GM15510 (cell line): ENCODE data around the gene FAM234A.

Source experiments
- POLR2A ChIP-seq: IDR thresholded peaks from 3 replicates; pipeline ENCODE4 v1.6.1; 2011; ENCODE audit warnings: borderline replicate concordance; ENCODE audit not compliant: insufficient read length; ENCODE audit errors: extremely low read depth

FAM234A gene

DNA sequence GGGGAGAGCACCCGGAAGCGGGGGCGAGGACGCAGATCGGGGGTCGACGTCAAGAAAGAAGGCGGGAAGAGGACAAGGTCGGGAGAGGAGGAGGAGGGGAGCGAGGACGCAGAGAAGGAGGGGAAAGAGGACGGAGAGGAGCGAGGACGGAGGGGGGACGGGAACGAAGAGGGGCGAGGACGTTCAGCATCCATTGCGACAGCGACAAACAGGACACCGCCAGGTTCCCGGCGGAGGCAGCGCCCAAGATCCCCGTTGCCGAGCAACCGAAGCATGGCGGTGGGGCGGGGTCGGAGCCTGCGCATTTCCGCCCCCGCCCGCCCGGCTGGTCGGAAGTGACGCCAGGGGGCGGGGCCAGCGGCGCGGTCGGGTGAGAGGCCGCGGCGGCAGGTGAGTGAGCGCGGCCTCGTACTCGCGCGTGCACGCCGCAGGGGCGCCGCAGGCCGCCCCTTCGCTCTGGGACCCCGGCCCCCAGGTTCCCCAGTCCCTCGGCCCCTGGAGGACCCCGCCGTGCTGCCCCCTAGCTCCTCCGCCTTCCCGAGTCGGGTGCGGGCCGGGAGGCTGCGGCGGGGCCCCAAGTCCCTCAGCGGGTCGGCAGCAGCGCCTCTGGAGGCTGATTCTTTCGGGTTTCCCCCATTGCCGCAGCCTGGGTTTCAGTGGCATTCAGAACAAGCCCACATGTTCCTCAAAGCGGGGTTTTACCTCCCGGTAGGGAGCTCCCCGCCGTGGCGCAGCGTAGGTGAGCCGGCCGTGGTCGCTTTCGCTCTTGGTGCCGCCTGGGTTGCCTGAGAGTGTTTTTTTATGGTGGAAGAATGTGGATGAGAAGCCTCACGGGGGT, at the start of gene FAM234A:
FAM234A (plus strand) TSS at position 354 of the 838 bp plus-strand sequence. CDS start 19,593 bp downstream, outside the sequence.
- TF ChIP-seq POLR2A, result peak; percentile 97

DNA sequence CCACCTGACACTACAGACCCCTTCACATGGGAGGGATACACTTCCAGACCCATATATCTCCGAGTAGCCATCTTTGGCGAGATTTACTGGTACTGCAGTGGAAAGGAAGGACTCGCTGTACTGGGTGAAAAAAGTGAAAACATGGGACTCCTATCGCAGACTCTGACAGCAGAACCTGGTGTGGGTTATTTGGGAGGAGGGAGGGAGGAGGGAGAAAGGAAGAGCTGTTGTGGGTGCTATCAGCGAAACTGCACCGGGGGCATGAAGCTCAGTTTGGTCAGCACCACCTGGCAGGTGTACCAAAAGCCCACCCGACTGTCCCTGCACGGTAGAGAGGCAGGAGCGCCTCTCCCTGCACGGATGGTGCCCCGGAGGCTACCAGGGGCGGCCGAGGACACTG, 49.4 kb upstream of the FAM234A start:
- TF ChIP-seq POLR2A, result no peak

DNA sequence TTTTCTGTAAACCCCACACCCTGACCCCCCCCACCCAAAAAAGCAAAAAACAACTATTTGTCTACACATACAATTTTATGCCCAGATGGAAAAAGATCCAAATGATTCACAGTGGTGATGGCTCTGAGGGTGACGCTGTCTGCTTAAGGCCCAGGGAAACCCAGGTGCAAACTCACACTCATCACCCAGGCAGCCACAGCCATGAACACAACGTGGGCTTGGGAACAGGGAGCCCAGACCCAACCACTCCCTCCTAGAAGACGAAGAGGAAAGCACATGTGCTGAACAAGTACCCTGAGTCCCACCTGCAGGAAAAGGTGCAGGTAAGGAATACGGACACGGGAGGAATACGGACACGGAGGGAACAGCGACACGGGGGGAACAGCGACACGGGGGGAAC, 48.9 kb upstream of the FAM234A start:
- no peak for TF ChIP-seq POLR2A

DNA sequence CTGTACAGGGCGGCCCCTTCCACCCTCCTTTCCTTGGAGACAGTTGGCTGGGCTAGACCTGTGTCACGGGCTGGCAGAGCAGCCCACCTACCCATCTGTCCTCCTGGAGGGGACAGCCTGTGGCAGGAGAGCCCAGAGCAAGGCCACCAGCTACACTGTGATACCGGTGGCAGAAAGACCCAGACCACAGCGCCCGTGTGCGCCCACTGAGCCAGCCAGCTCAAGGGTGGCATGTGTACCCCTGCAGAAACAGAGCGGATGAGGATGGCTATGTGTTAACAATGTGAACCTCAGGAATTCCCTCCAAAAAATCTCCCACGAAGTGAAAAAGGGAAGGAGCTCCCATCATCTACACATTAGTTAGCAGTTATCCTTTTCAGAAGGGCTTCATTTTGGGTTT, 47.3 kb upstream of the FAM234A start:
- no peak for TF ChIP-seq POLR2A

DNA sequence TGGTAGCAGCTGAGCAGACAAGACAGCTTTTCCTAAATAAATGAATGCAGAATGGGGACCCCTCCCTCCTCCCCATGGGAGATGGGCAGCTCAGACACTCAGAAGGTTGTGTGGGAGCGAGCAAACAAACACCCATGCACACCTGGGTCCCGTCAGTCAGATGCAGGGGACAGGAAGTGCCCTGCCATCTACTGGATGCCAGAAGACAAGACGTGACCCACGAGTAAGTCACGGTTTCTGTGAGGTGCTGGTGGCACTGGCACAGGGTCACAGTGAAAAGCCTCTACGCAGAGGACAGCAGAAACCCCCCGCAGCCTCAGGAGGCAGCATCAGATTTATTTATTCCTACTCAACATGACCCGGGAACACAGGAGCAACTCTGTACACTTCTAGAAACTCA, 45.9 kb upstream of the FAM234A start:
- no peak for TF ChIP-seq POLR2A

DNA sequence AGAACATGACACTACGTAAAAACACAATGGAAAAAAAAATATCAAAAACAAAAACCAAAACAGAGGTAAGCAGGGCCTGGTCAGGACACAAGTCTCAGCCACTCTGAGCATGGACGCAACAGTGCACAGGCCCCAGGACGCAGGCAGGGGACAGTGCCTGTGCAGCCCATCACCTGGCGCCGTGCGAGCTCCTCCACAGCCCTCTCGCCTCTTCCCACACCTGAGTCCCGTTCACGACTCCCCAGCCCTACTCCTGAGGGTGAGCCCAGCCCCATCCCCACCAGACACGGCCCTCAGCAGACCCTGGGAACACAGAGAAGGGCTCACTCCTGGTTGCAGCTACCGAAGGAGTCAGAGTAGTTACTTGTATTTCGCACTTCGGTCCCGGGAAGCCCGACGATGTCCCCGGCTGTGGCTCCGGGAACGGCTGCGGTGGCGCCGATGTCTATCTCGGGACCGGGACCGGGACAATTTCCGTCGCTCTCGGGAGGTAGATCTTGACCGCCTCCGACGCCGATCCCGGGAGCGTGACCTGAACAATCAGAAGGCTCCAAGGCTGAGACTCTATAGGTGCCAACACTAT, 44.9 kb upstream of the FAM234A start:
- TF ChIP-seq POLR2A, result no peak

- TF ChIP-seq POLR2A, result no peak
Measured at GRCh38 chr16:191831-192230, 42.8 kb upstream of the FAM234A start.

DNA sequence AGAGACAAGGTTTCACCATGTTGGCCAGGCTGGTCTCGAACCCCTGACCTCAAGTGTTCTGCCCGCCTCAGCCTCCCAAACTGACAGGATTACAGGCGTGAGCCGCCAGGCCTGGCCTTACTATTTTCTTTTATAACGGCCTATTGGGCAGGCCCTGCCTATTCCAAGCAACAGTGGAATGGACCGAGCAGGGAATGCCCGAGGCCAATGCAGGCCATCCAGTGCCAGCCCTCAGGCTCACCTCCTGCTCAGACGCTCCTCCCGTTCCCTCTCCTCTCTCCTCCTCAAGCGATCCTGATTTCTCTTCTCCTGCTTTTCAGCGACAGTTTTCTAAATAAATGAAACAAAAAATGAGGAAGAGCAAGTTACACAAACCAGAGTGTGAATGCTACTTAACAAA, 41.9 kb upstream of the FAM234A start:
- no peak for TF ChIP-seq POLR2A

DNA sequence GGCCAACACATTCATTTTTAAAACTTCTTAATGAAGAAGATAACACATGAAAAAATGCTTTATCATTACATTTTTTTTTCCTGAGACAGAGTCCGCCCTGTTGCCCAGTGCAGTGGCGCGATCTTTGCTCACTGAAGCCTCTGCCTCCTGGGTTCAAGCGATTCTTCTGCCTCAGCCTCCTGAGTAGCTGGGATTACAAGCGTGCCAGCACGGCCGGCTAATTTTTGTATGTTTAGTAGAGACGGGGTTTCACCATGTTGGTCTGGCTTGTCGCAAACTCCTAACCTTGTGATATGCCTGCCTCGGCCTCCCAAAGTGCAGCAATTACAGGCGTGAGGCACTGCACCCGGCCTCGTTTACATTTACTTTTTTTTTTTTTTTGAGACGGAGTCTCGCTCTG, 41.2 kb upstream of the FAM234A start:
- TF ChIP-seq POLR2A, result no peak

GRCh38 chr16:194516-194915, 40.1 kb upstream of the FAM234A start:
- TF ChIP-seq POLR2A, result no peak

DNA sequence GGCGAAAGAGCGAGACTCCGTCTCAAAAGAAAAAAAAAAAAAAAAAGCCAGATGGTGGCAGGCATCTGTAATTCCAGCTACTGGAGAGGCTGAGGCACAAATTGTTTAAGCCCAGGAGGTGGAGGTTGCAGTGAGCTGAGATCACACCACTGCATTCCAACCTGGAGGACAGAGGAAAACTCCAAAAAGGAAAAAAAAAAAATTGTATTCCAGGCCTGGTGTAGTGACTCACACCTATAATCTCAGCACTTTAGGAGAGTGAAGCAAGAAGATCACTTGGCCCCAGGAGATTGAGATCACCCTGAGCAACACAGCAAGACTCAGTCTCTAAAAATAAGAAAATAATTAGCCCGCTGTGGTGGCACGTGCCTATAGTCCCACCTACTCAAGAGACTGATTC, 34.2 kb upstream of the FAM234A start:
- TF ChIP-seq POLR2A, result no peak

- TF ChIP-seq POLR2A, result no peak
Measured at GRCh38 chr16:203246-203645, 31.4 kb upstream of the FAM234A start.

- no peak for TF ChIP-seq POLR2A
Measured at GRCh38 chr16:212999-213398, 21.6 kb upstream of the FAM234A start.

GRCh38 chr16:220021-220420, 14.6 kb upstream of the FAM234A start:
- no peak for TF ChIP-seq POLR2A

DNA sequence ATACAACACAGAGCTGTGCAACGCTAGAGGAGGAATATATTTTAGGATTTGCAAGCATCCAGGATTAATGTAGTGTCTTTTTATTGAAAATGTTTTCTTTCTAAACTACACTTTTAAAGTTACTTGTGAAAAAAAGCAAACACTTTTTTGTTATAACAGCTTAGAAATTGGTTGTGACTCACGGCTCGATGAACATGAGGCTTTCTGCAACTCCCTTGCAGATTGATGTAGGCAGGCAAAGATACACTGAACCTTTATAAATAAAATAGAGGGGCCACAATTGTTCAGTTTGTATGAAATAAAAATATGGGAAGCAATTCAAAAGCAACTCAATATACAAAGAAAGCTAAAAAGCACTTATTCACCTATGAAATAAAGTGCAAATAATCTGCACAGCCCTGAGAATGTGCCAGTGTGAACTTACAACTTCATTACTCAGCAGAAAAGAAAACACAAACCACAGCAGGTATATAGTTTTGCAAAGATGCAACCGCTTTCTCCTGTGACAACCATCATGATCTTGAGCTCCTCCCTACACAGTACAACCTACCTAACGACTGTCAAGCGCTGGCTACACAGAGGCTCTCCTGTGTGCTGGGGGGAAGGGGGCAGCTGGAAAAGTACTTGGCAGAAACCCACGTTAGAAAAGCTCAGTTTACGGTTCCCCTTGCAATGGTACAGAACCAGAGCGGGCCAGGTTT, 6.3 kb upstream of the FAM234A start:
- no peak for TF ChIP-seq POLR2A

DNA sequence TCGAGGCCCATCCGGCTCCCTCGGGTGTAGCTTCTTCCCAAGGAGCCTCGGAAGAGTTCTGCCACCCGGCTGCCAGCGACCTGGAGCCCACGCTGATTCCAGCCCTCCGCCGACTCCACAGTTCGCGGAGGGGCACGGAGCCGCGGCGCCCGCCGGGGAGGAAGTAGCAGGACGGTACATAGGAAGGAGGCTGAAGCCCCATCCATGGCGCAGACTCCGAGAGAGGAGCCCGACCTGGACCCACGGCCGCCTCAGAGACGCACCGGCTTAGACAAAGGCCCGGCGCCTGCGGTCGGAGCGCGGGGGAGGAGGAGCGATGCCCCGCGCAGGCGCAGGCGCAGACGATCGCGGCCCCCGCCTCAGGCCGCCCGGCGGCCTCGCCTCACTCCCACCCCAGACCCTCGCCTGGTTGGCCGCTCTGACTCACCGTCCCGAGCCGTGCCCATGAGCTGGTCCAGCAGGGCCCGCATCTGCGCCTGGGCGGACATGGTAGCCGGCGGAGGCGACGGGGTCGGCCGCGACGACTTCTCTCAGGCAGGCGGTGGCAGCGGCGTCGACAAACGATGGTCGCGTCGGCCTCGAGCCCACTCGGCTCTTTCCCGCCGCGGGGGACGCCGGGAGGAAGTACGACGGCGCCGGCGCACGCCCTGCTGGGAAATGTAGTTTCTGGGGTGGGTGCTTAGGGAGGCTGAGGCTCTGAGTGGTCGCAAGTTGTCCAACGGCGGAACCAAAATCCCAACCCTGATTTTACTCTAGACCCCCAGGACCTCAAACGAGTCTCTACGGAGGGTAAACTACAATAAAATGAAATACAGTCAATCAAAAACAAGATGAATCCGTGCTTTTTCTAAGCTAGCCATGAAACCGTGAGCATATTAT, 5.5 kb upstream of the FAM234A start, which contains the start of gene LUC7L:
LUC7L (minus strand) TSS at position 598 of the 879 bp plus-strand sequence; CDS start at position 488, 110 bp downstream.
- peak; percentile 99 for TF ChIP-seq POLR2A
